Daoy (cell line): ENCODE results near the gene RAP2C. TPM values are rescaled to one million over a fixed set of nuclear protein-coding genes. Genes with fewer than 3 reads are reported as not detected.
"Not testable (repeated sequence)": the region's sequence is repeated elsewhere in the genome, so short reads cannot be mapped to it uniquely, and the experiment has no call there.

Source experiments
- DNase-seq: peaks from one replicate; pipeline ENCODE4 v3.0.0-alpha.2; 2015; ENCODE audit warnings: low read depth
- total RNA-seq: library from RNA; depleted of rRNA; stranded (reverse); fragments of >200 nt; shearing (Covaris generic); gene quantifications from 2 replicates; pipeline ENCODE4 v1.2.3, GENCODE V29; 2014; rRNA removed

The RAP2C gene
- total RNA-seq, 1 experiment from 2014 or later: 15.4 TPM

DNA sequence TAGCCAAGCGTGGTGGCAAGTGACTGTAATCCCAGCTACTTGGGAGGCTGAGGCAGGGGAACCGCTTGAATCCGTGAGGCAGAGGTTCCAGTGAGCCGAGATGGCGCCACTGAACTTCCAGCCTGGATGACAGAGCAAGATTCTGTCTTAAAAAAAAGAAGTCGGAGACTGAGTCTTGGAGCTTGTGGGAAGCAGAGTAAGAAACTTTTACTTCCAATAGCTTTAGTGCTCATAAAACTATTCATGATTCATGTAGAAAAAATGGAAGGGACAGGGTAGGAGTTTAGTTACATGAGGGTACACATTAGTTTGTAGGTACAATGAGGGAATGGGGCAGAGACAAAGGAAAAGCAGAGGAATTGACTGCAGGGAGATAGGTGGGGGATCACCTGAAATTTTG lies 19.3 kb downstream of the RAP2C start:
- no peak for DNase-seq

- DNase-seq: no peak
These were observed 25.2 kb downstream of the RAP2C start for GRCh38 chrX:132193872-132194574.

DNA sequence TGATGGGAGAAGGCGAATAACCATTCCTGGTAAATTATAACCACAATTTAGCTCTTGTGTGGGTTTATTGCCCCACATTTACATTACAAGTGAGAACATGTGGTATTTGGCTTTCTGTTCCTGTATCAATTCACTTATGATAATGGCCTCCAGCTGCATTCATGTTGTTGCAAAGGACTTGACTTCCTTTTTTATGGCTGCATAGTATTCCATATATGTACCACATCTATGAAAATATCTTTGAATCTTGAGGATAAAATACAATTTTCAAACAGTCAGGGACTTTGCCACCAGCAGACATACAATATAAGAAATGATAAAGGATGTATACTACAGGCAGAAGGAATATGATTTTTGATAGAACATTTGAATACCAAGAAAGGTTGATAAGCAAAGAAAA lies 27.3 kb downstream of the RAP2C start:
- DNase-seq: no peak

GRCh38 chrX:132188175-132188574 lies 31.1 kb downstream of the RAP2C start:
- DNase-seq: no peak

GRCh38 chrX:132187451-132187850 lies 31.8 kb downstream of the RAP2C start:
- no peak for DNase-seq

DNA sequence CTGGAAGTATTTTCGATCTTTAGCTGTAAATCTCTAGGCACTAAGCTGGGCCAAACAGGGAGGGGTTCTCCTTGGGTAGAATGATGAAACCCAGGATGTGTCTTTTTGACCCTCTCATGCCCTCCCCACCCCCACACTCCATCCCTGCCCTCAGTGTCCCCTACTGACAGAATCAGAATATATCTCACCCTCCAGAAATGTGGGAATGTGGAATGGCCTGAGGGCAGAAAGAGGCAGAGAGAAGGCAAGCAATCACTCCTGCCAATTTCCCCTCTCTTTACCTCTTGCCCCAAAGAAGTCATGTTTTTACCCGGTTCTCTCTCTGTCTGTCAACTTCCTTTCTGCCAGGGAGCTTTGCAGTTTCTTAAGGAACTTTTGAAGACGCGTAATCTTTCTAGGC lies 34.4 kb downstream of the RAP2C start:
- no peak for DNase-seq

DNA sequence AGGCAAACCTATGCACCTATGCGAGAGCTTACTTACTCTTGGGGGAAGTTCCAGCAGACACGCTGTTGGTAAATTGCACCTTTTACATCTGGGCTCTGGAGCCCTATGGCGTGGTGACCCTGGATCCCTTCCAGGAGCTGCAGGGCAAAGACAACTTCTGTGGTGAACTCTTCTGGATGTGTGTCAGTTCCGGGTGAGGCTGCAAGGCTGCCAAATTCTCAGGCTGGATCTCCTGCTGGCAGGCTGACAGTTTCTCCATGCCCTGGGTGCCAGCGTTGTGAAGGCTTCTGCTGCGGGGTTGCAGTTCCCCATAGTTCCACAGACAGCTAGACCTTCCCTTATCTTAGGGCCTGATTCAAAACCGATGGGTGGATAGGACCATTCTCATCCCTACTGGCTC lies 37.9 kb downstream of the RAP2C start:
- DNase-seq: peak; percentile 39

GRCh38 chrX:132180929-132181328 lies 38.3 kb downstream of the RAP2C start:
- no peak for DNase-seq

GRCh38 chrX:132173647-132174046 lies 45.6 kb downstream of the RAP2C start:
- no peak for DNase-seq

GRCh38 chrX:132171881-132172280 lies 47.4 kb downstream of the RAP2C start:
- no peak for DNase-seq

DNA sequence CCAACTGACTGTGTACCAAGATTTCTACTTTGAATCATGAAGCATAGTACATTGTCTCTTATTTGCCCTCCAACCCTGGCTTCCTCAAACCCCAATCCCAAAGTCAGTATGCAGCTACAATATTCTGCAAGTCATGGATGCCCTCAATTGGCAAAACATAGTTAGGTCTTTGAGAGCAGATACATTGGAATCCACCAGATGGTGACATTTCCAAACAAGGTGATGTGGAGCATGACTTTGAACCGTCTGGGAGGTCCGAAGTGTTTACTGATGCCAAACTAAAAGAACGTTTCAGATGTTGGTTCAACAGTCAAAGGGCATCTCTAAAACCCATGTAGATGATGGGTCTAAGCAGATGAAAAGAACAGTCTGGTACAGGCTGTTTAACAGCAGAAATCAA lies 47.8 kb downstream of the RAP2C start:
- no peak for DNase-seq

- no peak for DNase-seq
These were observed 49.7 kb downstream of the RAP2C start for GRCh38 chrX:132169554-132169953.

- DNase-seq: no peak
These were observed 53.6 kb downstream of the RAP2C start for GRCh38 chrX:132165651-132166050.

GRCh38 chrX:132165005-132165404 lies 54.2 kb downstream of the RAP2C start:
- DNase-seq: no peak

- DNase-seq: not testable (repeated sequence)
These were observed 56.2 kb downstream of the RAP2C start for GRCh38 chrX:132163094-132163493.

DNA sequence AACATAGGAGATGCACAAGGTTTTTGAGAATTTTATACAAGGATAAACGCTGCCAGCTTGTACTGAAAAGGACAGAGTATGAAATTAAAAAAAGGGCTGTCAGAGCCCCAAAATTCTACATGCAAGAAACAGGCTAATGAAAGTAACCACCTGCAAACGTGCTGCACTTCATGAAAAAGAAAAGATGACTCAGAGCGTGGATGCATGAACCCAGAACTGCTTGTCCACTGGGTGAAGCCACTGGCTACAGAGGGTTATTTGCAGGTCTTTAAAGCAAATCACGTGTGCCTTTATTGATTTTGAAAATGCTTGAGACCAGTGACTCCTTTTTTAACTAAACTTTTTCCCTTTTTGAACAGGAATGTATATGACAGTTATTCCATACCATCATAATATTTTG lies 66.1 kb downstream of the RAP2C start:
- no peak for DNase-seq

Other genes with a start within 250 kb of the RAP2C start
- 46.1 and 52.3 TPM in 2 replicates for gene STK26, start 196.1 kb downstream of the RAP2C start, total RNA-seq
- not detected in 2 replicates for gene FRMD7, start 91.4 kb downstream of the RAP2C start, total RNA-seq